WERI-Rb-1 (cell line): ENCODE measurements around the gene CNP.

ENCODE experiments used
- DNase-seq: peaks from one replicate; pipeline ENCODE4 v3.0.0-alpha.2; 2020
- H3K27ac ChIP-seq: fragments of 250-450 bp; sonication (Bioruptor Pico); 2 replicates; pipeline ENCODE4 v1.5.1; 2020; ENCODE audit warnings: mild to moderate bottlenecking, moderate library complexity
- H3K27me3 ChIP-seq: fragments of 250-450 bp; sonication (Bioruptor Pico); 2 replicates; pipeline ENCODE4 v1.5.1; 2021; ENCODE audit warnings: mild to moderate bottlenecking, low read depth, moderate library complexity; ENCODE audit not compliant: insufficient read depth, severe bottlenecking
- H3K36me3 ChIP-seq: fragments of 250-450 bp; sonication (Bioruptor Pico); 2 replicates; pipeline ENCODE4 v1.5.1; 2020; ENCODE audit warnings: mild to moderate bottlenecking, moderate library complexity
- H3K4me3 ChIP-seq: 2 replicates; pipeline ENCODE4 v1.5.1; 2011; ENCODE audit warnings: low read depth, mild to moderate bottlenecking, control low read depth, low read length
- H3K9me3 ChIP-seq: fragments of 250-450 bp; sonication (Bioruptor Pico); 2 replicates; pipeline ENCODE4 v1.5.1; 2021; ENCODE audit warnings: mild to moderate bottlenecking, moderate library complexity; ENCODE audit not compliant: severe bottlenecking
- TF ChIP-seq, protein P1 (sequence below): IDR thresholded peaks from 2 replicates; pipeline ENCODE4 v1.5.1; 2011; ENCODE audit warnings: low read depth, mild to moderate bottlenecking, control low read depth, inconsistent platforms, low read length

CNP gene

DNA sequence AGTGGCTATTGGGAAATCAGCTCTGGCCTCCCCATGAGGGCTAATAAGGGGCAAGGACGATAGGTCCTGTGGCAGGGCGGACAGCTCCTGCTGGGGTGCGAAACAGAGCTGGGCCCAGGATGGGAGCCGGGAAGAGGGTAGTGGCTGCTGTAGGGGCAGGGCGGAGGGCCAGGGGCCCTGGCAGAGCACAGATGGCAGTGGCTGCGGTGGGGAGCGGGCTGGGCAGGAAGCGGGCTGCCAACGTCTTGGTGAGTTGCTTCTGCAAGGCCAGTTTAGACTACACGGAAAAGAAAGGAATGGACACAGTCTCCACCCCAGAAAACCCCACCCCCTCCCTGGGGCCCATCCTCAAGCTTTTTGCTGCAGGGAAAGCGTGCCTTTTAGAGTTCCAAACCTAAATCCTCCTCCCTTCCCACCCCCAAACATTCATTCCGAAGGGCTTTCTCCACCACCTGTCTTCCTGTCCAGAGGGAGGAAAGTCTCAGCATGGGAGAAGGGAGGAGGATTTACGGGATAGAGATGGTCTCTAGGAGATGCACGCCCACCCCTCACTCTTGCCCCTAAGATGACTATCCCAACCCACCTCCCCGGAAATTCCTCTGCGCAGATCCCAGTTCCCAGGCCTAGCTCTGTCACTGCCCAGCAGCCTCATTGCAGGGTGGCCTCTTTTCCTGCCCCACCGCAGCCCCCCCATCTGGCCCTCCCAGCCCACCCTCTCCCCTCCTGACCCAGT is 60.4 kb downstream of the CNP start:
- H3K27ac ChIP-seq: 0 out of 2 replicates have a peak overlapping the region, but pooled peaks have one; percentile 9
- peaks cover 36% of the 10 kb centered on the region for H3K36me3 ChIP-seq
- no peak overlapping the region for H3K4me3 ChIP-seq
- H3K27me3 ChIP-seq: no peaks in the 10 kb centered on the region
- no peaks in the 10 kb centered on the region for H3K9me3 ChIP-seq
- TF ChIP-seq, protein P1, sequence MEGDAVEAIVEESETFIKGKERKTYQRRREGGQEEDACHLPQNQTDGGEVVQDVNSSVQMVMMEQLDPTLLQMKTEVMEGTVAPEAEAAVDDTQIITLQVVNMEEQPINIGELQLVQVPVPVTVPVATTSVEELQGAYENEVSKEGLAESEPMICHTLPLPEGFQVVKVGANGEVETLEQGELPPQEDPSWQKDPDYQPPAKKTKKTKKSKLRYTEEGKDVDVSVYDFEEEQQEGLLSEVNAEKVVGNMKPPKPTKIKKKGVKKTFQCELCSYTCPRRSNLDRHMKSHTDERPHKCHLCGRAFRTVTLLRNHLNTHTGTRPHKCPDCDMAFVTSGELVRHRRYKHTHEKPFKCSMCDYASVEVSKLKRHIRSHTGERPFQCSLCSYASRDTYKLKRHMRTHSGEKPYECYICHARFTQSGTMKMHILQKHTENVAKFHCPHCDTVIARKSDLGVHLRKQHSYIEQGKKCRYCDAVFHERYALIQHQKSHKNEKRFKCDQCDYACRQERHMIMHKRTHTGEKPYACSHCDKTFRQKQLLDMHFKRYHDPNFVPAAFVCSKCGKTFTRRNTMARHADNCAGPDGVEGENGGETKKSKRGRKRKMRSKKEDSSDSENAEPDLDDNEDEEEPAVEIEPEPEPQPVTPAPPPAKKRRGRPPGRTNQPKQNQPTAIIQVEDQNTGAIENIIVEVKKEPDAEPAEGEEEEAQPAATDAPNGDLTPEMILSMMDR: no peak
- no peak for DNase-seq
